Dedifferentiated amniotic fluid mesenchymal stem cell (primary cell): ENCODE results near the gene RRAD.
"Not testable (repeated sequence)": the region's sequence is repeated elsewhere in the genome, so short reads cannot be mapped to it uniquely, and the experiment has no call there.

Experiments
- DNase-seq: peaks from one replicate; pipeline ENCODE4 v3.0.0-alpha.2; 2016; ENCODE audit errors: extremely low spot score

The RRAD gene

DNA sequence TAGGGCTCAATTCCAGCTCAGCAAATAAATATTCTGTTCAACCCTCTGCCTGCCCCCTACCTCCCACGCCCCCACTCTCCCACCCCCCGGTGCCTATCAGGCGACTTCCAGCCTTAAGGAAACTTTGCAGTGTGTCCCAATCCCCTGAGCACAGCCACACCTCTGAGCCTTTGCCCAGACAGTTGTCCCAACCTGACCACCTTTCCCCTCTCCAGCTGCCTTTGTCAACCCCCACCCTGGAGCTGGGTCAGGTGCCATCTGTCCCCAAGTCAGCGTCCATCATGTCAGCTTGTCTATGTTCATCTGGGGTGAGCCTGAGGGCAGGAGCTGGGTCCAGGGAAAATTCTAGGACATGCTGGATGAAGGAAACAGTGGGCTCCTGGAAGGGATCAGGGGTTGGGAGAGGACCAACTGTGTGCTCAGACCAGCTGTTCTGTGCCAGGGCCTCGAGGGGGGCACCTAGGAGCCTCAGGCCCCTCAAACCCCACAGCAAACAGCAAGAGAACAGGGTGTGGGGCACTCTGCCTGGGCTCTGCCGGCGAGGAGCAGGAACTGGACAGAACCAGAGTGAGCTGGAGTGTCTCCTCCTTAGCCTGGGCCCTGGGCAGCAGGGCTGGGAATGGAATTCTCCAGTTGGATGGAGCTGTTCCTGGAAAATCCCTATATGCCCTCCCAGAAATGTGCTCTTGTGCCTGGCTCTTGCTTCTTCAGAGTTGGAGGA lies 24.5 kb downstream of the RRAD start:
- DNase-seq, result no peak

GRCh38 chr16:66899945-66900710 lies 25.2 kb downstream of the RRAD start:
- DNase-seq, result peak; percentile 33

DNA sequence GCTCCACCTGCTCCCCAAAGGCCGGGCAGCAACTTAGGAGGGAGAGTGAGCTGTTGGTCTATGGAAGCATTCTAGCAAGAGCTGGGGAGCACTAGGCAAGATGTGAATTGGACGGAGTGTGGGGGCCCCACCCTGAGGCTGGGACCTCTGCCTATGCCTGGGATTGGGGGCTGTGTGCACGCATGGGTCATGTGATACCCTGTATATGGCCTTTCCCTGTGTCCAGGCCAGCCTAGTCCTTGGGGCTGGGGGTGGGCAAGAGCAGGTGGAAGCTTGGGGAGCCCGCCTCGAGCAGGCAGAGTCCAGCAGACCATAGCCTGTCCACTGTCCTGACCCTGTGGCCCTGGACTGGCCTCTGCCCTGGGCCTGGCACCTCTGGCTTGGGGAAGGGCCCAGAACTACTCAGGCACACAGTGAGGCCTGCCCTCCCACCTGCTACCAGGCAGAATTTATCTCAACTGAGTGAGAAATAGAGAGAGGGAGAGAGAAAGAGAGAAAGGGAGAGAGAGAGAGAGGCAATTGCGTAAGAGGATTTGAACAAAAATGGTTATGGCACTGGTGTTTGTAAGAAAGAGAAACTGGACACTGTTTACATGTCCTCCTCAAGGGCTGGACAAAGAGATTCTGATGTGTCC lies 25.9 kb downstream of the RRAD start:
- DNase-seq, result peak; percentile 31

DNA sequence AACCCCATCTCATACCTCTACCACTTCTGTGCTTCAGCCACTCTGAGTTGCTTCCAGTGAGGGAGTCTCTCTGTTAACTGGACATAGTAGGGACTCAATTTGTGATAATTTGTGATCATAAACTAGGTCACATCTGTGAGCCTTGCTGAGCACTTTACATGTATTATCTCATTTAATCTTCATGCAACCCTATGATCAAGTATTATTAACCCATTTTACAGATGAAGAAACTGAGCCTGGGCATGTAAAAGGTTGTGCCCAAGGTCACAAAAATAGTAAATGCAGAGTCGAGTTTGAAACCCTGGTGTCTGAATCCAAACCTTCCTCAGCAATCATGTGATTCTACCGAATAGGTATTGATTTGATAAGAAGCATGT lies 26.4 kb downstream of the RRAD start:
- DNase-seq, result no peak

DNA sequence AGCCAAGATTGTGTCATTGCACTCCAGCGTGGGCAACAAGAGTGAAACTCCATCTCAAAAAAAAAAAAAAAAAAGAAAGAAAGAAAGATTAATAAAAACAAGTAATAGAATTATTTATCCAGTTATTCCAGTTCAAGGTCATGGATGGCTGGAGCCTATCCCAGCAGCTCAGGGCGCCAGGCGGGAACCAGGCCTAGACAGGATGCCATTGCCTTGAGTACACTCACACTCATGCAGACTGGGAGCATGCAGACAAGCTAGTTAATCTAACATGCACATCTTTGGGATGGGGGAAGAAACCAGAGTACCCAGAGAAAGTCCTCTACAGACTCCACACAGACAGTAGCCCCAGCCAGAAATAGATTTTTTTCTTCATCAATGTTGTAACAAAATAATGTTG lies 27.1 kb downstream of the RRAD start:
- no peak for DNase-seq

DNA sequence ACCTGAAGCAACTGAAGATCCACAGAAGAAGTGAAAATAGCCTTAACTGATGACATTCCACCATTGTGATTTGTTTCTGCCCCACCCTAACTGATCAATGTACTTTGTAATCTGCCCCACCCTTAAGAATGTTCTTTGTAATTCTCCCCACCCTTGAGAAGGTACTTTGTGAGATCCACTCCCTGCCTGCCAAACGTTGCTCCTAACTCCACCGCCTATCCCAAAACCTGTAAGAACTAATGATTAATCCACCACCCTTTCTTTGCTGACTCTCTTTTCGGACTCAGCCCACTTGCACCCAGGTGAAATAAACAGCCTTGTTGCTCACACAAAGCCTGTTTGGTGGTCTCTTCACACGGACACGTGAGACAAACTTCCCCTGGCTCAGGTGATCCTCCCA lies 28.7 kb downstream of the RRAD start:
- DNase-seq, result not testable (repeated sequence)

- no peak for DNase-seq
These were observed 29.3 kb downstream of the RRAD start for GRCh38 chr16:66895999-66896398.

- no peak for DNase-seq
These were observed 29.7 kb downstream of the RRAD start for GRCh38 chr16:66895689-66895979.

GRCh38 chr16:66894948-66895688 lies 30.2 kb downstream of the RRAD start:
- peak; percentile 73 for DNase-seq

DNA sequence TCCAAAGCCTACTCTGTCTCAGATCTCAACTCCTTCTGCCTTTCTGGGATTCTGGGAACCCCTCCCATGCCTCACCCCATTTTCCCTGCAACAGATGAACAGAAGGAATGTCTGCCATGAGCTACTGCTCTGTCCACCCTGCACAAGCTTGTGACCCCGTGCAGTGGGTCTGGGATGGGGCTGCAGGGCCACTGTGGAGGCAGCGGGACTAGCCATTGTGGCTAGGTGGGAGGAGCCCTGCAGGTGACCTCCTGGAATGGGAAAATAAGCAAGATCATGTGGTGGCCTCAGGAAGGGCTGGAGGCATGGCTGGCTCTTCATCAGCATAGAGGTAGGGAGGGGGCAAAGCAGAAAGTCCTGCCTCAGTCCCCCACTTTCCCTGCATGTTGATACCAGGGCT lies 31.3 kb downstream of the RRAD start:
- no peak for DNase-seq

DNA sequence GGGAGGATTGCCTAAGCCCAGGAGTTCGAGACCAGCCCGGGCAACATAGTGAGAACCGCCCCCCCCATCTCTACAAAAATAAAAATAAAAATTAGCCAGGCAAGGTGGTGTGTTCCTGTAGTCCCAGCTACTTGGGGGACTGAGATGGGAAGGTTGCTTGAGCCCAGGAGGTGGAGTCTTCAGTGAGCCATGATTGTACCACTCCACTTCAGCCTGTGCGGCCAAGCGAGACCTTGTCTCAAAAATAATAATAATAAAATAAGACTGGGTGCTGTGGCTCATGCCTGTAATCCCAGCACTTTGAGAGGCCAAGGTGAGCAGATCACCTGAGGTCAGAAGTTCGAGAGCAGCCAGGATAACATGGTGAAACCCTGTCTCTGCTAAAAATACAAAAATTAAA lies 33.5 kb downstream of the RRAD start:
- DNase-seq, result no peak

GRCh38 chr16:66891360-66891759 lies 34.0 kb downstream of the RRAD start:
- DNase-seq, result no peak

GRCh38 chr16:66890799-66891198 lies 34.5 kb downstream of the RRAD start:
- DNase-seq, result no peak

DNA sequence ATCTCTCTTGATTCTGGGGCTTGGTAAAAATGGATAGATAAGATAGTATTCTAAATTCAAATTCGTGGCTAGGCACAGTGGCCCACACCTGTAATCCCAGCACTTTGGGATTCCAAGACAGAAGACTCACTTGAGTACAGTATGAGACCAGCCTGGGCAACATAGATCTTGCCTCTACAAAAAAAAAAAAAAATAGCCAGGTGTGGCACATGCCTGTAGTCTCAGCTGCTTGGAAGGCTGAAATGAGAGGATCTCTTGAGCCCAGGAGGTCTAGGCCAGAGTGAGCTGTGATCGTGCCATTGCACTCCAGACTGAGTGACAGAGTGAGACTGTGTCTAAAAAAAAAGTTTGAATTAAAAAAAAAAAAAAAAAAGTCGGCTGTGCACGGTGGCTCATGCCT lies 35.7 kb downstream of the RRAD start:
- no peak for DNase-seq

GRCh38 chr16:66888647-66889615 lies 36.4 kb downstream of the RRAD start:
- DNase-seq, result no peak

GRCh38 chr16:66886914-66887313 lies 38.4 kb downstream of the RRAD start:
- DNase-seq, result no peak

GRCh38 chr16:66886321-66886720 lies 39.0 kb downstream of the RRAD start:
- DNase-seq, result peak; percentile 70

DNA sequence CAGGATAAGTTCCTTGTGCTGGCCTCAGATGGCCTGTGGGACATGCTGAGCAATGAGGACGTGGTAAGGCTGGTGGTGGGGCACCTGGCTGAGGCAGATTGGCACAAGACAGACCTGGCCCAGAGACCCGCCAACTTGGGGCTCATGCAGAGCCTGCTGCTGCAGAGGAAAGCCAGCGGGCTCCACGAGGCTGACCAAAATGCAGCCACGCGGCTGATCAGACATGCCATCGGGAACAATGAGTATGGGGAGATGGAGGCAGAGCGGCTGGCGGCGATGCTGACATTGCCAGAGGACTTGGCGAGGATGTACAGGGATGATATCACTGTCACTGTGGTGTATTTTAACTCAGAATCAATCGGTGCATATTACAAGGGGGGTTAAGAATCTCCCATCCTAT lies 39.8 kb downstream of the RRAD start:
- no peak for DNase-seq

DNA sequence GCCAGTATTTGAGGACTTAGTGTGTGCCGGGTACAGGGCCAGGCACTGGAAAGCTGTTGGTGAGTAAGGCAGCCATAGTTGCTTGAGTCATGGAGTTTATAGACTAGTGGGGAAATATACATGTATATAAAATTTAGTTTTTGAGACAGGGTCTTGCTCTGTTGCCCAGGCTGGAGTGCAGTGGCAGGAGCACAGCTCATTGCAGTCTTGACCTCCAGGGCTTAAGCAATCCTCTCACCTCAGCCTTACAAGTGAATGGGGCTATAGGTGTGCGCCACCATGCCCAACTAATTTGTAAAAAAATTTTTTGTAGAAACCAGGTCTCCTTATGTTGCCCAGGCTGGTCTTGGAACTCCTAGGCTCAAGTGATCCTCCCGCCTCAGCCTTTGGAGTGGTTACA lies 42.6 kb downstream of the RRAD start:
- no peak for DNase-seq

DNA sequence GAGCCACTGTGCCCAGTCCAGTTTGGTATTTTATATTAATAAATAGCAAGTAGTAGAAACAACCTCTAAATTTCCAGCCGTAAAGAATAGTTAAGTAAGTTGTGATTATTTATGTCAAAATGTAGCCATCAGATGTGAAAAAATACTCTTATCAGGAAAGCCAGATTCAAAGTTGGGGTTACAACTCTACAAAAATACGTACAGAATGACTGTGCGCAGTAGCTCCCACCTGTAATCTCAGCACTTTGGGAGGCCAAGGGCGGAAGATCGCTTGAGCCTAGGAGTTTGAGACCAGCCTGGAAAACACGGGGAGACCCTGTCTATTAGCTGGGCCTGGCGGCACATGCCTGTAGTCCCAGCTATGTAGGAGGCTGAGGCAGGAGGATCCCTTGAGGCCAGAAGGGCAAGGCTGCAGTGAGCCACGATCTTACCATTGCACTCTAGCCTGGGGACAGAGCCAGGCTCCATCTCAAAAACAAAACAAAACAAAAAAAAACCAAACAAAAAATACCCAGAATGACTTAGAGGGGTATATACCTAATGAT lies 43.3 kb downstream of the RRAD start:
- no peak for DNase-seq

- DNase-seq, result no peak
These were observed 43.8 kb downstream of the RRAD start for GRCh38 chr16:66881560-66881959.
